Measurements from ENCODE around the gene HSD17B8.

HSD17B8 gene

DNA sequence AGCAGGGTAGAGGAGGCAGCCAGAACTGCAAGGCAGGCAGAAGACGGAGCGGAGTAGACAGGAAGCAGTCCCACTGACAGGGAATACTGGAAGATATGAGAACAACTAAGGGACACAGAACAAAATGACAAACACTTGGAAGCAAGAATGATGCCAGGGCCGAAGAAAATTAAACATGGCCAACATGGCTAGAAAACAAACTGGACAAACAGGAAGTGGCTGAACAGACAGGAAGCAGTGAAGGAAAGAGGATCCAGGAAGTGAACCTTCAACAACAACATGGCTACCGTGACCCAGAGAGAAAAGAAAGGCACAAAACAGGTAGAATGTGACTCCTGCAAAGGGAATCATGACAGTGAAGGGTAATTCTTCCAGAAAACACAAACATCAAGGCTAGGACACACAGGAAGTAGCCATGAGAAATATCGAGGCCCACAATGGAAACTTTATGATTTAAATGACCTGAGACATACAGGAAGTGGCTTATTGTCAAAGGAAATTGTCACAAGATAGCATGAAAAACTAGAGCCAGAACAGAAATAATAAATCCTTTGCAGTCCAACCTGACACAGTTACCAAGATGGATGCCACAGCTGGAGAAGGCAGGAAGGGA lies 21.3 kb upstream of the HSD17B8 start:
- H2BK12ac ChIP-seq (ENCODE audit: low read length in 2 of 2) = no peak overlapping the region
- H3K4me1 ChIP-seq (ENCODE audit: control insufficient read depth, insufficient read depth, low read depth, low read length) = no peaks in the 10 kb centered on the region
- H3K4me3 ChIP-seq (ENCODE audit: insufficient read depth in 1 of 2, low read depth in 1 of 2, low read length in 2 of 2) = no peak overlapping the region
- no peak overlapping the region for H3K27ac ChIP-seq (ENCODE audit: low read length, poor library complexity, severe bottlenecking)
- H3K23ac ChIP-seq (ENCODE audit: low read length in 2 of 2) = no peak overlapping the region
- peaks cover 23 to 24% of the 10 kb centered on the region in 2 experiments for H3K27me3 ChIP-seq (ENCODE audit: control insufficient read depth in 1 of 2, insufficient read depth in 1 of 2, low read length in 2 of 2)
- no peaks in the 10 kb centered on the region for H3K79me1 ChIP-seq (replicated peaks; ENCODE audit: low read length, poor library complexity, severe bottlenecking)
- peak overlapping the region; percentile 78 for H4K8ac ChIP-seq (ENCODE audit: low read length)
- no peak overlapping the region for H3K18ac ChIP-seq (ENCODE audit: low read depth in 1 of 2, low read length in 2 of 2)
- no peak overlapping the region for H2AFZ ChIP-seq (ENCODE audit: low read depth, low read length)
- WGBS = 97% methylated on average over 5 of the region's 5 CpGs
- DNase-seq = no peak
- H4K91ac ChIP-seq (ENCODE audit: low read length) = no peak overlapping the region
- H3K9me3 ChIP-seq (ENCODE audit: control insufficient read depth, low read length) = no peaks in the 10 kb centered on the region
- no peak overlapping the region for H2BK5ac ChIP-seq (ENCODE audit: low read depth, low read length, poor library complexity, severe bottlenecking)
- no peak overlapping the region for H3K9ac ChIP-seq (ENCODE audit: low read length)
- no peak overlapping the region for H2BK15ac ChIP-seq (ENCODE audit: low read depth, poor library complexity, severe bottlenecking)
- H3K4ac ChIP-seq (ENCODE audit: low read depth in 1 of 2, low read length in 2 of 2) = no peak overlapping the region
- H3K14ac ChIP-seq (ENCODE audit: low read length in 2 of 2) = no peak overlapping the region
- H2AK5ac ChIP-seq (ENCODE audit: low read length, severe bottlenecking) = no peak overlapping the region
- H3K36me3 ChIP-seq (ENCODE audit: control insufficient read depth in 1 of 2, insufficient read depth in 2 of 2, low read depth in 1 of 2, low read length in 2 of 2) = no peaks in the 10 kb centered on the region
- no peak overlapping the region for H2BK120ac ChIP-seq (ENCODE audit: low read depth, low read length)
- no peak overlapping the region for H3K4me2 ChIP-seq (ENCODE audit: low read length, poor library complexity, severe bottlenecking)

DNA sequence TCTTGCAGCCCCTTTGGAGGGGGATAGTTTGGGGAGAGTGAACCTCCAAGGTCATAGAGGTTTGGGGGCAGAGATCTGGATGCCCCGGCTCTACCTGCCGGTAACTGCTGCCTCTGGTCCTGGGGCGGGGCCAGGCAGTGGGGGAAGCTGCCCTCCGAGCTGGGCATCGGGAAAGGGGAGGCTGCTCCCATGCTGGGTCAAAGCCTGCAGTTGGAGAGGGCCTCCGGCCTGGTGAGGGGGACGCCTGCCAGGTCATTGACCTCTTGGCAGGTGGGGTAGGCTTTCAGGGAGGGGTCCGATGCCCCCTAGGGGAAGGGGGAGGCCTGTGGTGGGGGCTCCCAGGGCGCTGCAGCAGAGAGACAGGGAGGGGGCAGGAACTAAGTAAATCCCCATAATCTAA lies 19.3 kb upstream of the HSD17B8 start:
- Histone ChIP-seq H3K27me3 (ENCODE audit: control insufficient read depth in 1 of 2, insufficient read depth in 1 of 2, low read length in 2 of 2) (peaks cover 29 to 36% of the 10 kb centered on the region in 2 experiments), H2BK15ac (ENCODE audit: low read depth, poor library complexity, severe bottlenecking) (no peak overlapping the region), H3K14ac (ENCODE audit: low read length in 2 of 2) (no peak overlapping the region), H2AK5ac (ENCODE audit: low read length, severe bottlenecking) (no peak overlapping the region), H3K79me1 (replicated peaks; ENCODE audit: low read length, poor library complexity, severe bottlenecking) (no peaks in the 10 kb centered on the region), H2BK5ac (ENCODE audit: low read depth, low read length, poor library complexity, severe bottlenecking) (no peak overlapping the region), H2BK120ac (ENCODE audit: low read depth, low read length) (no peak overlapping the region), H3K36me3 (ENCODE audit: control insufficient read depth in 1 of 2, insufficient read depth in 2 of 2, low read depth in 1 of 2, low read length in 2 of 2) (no peaks in the 10 kb centered on the region), H3K4me3 (ENCODE audit: insufficient read depth in 1 of 2, low read depth in 1 of 2, low read length in 2 of 2) (no peak overlapping the region), H4K8ac (ENCODE audit: low read length) (no peak overlapping the region), H3K9me3 (ENCODE audit: control insufficient read depth, low read length) (no peaks in the 10 kb centered on the region), H3K4me2 (ENCODE audit: low read length, poor library complexity, severe bottlenecking) (no peak overlapping the region), H3K18ac (ENCODE audit: low read depth in 1 of 2, low read length in 2 of 2) (no peak overlapping the region), H3K23ac (ENCODE audit: low read length in 2 of 2) (no peak overlapping the region), H3K9ac (ENCODE audit: low read length) (no peak overlapping the region), H3K4me1 (ENCODE audit: control insufficient read depth, insufficient read depth, low read depth, low read length) (no peaks in the 10 kb centered on the region), H2AFZ (ENCODE audit: low read depth, low read length) (no peak overlapping the region), H3K4ac (ENCODE audit: low read depth in 1 of 2, low read length in 2 of 2) (no peak overlapping the region), H2BK12ac (ENCODE audit: low read length in 2 of 2) (no peak overlapping the region), H3K27ac (ENCODE audit: low read length, poor library complexity, severe bottlenecking) (no peak overlapping the region), H4K91ac (ENCODE audit: low read length) (no peak overlapping the region)
- 75% methylated on average over 7 of the region's 9 CpGs for WGBS
- no peak for DNase-seq

DNA sequence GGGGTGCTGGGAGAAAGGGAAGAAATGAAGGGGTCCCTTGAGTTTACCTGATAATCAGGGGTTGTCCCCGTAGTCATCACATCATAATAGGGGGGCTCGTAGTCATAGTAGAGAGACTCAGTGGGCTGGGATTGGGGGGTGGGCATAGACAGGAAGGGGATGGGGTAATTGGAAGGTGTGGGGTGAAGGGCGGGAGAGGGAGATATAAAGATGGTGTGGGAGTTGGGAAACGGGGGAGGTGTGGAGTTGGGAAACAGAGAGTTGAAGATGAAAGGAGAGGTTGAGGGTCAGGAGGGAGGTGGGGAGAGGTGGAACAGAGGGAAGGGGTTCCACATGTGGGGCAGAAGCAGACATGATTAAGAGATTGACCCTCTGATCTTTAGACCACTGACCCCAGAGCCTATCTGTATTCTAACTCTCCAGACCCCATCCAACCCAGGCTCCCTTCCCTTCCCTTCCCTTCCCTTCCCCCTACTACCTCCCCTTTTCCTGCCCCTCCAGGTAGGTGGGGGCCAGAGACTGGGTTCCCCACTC lies 18.7 kb upstream of the HSD17B8 start:
- no peaks in the 10 kb centered on the region for H3K4me1 ChIP-seq (ENCODE audit: control insufficient read depth, insufficient read depth, low read depth, low read length)
- no peaks in the 10 kb centered on the region for H3K9me3 ChIP-seq (ENCODE audit: control insufficient read depth, low read length)
- H3K36me3 ChIP-seq (ENCODE audit: control insufficient read depth in 1 of 2, insufficient read depth in 2 of 2, low read depth in 1 of 2, low read length in 2 of 2) = no peaks in the 10 kb centered on the region
- no peak overlapping the region for H2BK5ac ChIP-seq (ENCODE audit: low read depth, low read length, poor library complexity, severe bottlenecking)
- H4K91ac ChIP-seq (ENCODE audit: low read length) = no peak overlapping the region
- H2AFZ ChIP-seq (ENCODE audit: low read depth, low read length) = no peak overlapping the region
- H3K18ac ChIP-seq (ENCODE audit: low read depth in 1 of 2, low read length in 2 of 2) = no peak overlapping the region
- no peak overlapping the region for H2BK12ac ChIP-seq (ENCODE audit: low read length in 2 of 2)
- H3K9ac ChIP-seq (ENCODE audit: low read length) = no peak overlapping the region
- H2AK5ac ChIP-seq (ENCODE audit: low read length, severe bottlenecking) = no peak overlapping the region
- no peak overlapping the region for H3K4ac ChIP-seq (ENCODE audit: low read depth in 1 of 2, low read length in 2 of 2)
- H3K4me2 ChIP-seq (ENCODE audit: low read length, poor library complexity, severe bottlenecking) = no peak overlapping the region
- 83% methylated on average over 4 of the region's 4 CpGs for WGBS
- no peak overlapping the region for H3K23ac ChIP-seq (ENCODE audit: low read length in 2 of 2)
- no peak overlapping the region for H3K4me3 ChIP-seq (ENCODE audit: insufficient read depth in 1 of 2, low read depth in 1 of 2, low read length in 2 of 2)
- H3K79me1 ChIP-seq (replicated peaks; ENCODE audit: low read length, poor library complexity, severe bottlenecking) = no peaks in the 10 kb centered on the region
- DNase-seq = no peak
- peak overlapping the region; percentile 17 for H2BK15ac ChIP-seq (ENCODE audit: low read depth, poor library complexity, severe bottlenecking)
- H3K27ac ChIP-seq (ENCODE audit: low read length, poor library complexity, severe bottlenecking) = no peak overlapping the region
- H2BK120ac ChIP-seq (ENCODE audit: low read depth, low read length) = no peak overlapping the region
- peaks cover 34 to 42% of the 10 kb centered on the region in 2 experiments for H3K27me3 ChIP-seq (ENCODE audit: control insufficient read depth in 1 of 2, insufficient read depth in 1 of 2, low read length in 2 of 2)
- no peak overlapping the region for H4K8ac ChIP-seq (ENCODE audit: low read length)
- H3K14ac ChIP-seq (ENCODE audit: low read length in 2 of 2) = no peak overlapping the region

DNA sequence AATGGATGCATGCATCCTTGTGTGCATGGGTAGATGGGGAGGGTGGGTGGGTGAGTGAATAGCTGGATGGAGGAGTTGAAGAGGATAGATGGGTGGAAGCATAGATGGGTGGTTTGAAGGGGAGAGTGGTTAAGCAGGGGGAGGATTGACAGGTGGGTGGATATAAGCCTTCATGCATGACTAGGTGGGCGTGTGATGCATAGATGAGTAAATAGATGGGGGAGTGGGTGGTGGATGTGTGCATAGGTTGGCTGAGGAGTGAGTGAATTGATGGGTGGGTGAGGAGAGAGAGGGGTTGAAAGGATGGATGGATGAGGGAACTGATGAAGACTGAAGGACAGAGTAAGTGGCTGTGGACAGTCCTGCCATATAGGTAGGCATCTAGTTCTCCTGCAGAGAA lies 16.6 kb upstream of the HSD17B8 start:
- Histone ChIP-seq H3K9me3 (ENCODE audit: control insufficient read depth, low read length) (no peaks in the 10 kb centered on the region), H3K4ac (ENCODE audit: low read depth in 1 of 2, low read length in 2 of 2) (no peak overlapping the region), H3K23ac (ENCODE audit: low read length in 2 of 2) (no peak overlapping the region), H3K36me3 (ENCODE audit: control insufficient read depth in 1 of 2, insufficient read depth in 2 of 2, low read depth in 1 of 2, low read length in 2 of 2) (no peaks in the 10 kb centered on the region), H3K4me2 (ENCODE audit: low read length, poor library complexity, severe bottlenecking) (no peak overlapping the region), H2AFZ (ENCODE audit: low read depth, low read length) (no peak overlapping the region), H3K27ac (ENCODE audit: low read length, poor library complexity, severe bottlenecking) (no peak overlapping the region), H2BK5ac (ENCODE audit: low read depth, low read length, poor library complexity, severe bottlenecking) (no peak overlapping the region), H3K4me1 (ENCODE audit: control insufficient read depth, insufficient read depth, low read depth, low read length) (peaks cover 14% of the 10 kb centered on the region), H2BK120ac (ENCODE audit: low read depth, low read length) (no peak overlapping the region), H3K4me3 (ENCODE audit: insufficient read depth in 1 of 2, low read depth in 1 of 2, low read length in 2 of 2) (no peak overlapping the region), H3K79me1 (replicated peaks; ENCODE audit: low read length, poor library complexity, severe bottlenecking) (peaks cover 2% of the 10 kb centered on the region), H3K14ac (ENCODE audit: low read length in 2 of 2) (no peak overlapping the region), H3K9ac (ENCODE audit: low read length) (no peak overlapping the region), H4K8ac (ENCODE audit: low read length) (no peak overlapping the region), H3K18ac (ENCODE audit: low read depth in 1 of 2, low read length in 2 of 2) (no peak overlapping the region), H2BK15ac (ENCODE audit: low read depth, poor library complexity, severe bottlenecking) (no peak overlapping the region), H2BK12ac (ENCODE audit: low read length in 2 of 2) (no peak overlapping the region), H2AK5ac (ENCODE audit: low read length, severe bottlenecking) (no peak overlapping the region), H3K27me3 (ENCODE audit: control insufficient read depth in 1 of 2, insufficient read depth in 1 of 2, low read length in 2 of 2) (peaks cover 55 to 57% of the 10 kb centered on the region in 2 experiments), H4K91ac (ENCODE audit: low read length) (no peak overlapping the region)
- 70% methylated on average over 1 of the region's 1 CpG for WGBS
- no peak for DNase-seq

All from mesenchymal stem cell (in vitro differentiated cells and primary cell).